Measurements from ENCODE around the gene TMEM72. TPM values are rescaled to one million over a fixed set of nuclear protein-coding genes. Genes with fewer than 3 reads are reported as not detected.

Gene TMEM72
- polyA plus RNA-seq (2011; rRNA removed) = not detected in 2 replicates
- not detected in 2 replicates for polyA minus RNA-seq (2011; rRNA and poly(A)+ RNA removed)

GRCh38 chr10:44911081-44911540 lies at the start of gene TMEM72:
TSS of gene TMEM72 (plus strand) at chr10:44911337. CDS start at chr10:44911513, 176 bp downstream.
- ChIA-PET POLR2A (no interaction called here), CTCF (interaction anchor here (0.6 kb wide), 1 partner anchor 1044 kb away, joined by 3 read pairs; no protein-coding TSS in a partner anchor)
- Histone ChIP-seq H3K4me3 (ENCODE audit: low read depth, low read length) (no peak within 1 kb of the TSS), H3K36me3 (ENCODE audit: control insufficient read depth, insufficient read depth, low read length) (no peaks in the 10 kb centered on the region), H3K27me3 (ENCODE audit: control insufficient read depth, insufficient read depth, low read length) (peaks cover 13% of the 10 kb centered on the region)
- no peak for DNase-seq (ENCODE audit: low read depth)
- TF ChIP-seq CTCF (IDR thresholded peaks at IDR 0.05; ENCODE audit: insufficient read depth, low read depth, low read length) = no peak

GRCh38 chr10:44862006-44862751 lies 49.0 kb upstream of the TMEM72 start:
- H3K4me3 ChIP-seq (ENCODE audit: low read depth, low read length) = no peak overlapping the region
- no peak for TF ChIP-seq CTCF (IDR thresholded peaks at IDR 0.05; ENCODE audit: insufficient read depth, low read depth, low read length)
- DNase-seq (ENCODE audit: low read depth) = no peak
- H3K36me3 ChIP-seq (ENCODE audit: control insufficient read depth, insufficient read depth, low read length) = no peaks in the 10 kb centered on the region
- POLR2A ChIA-PET = interaction anchor here (0.6 kb wide), 1 partner anchor 469 kb away, joined by 3 read pairs; no protein-coding TSS in a partner anchor
- CTCF ChIA-PET = interaction anchor here (0.7 to 4.1 kb wide), 10 partner anchors 173 to 1192 kb away, joined by 3 to 20 read pairs (median 4); no protein-coding TSS in a partner anchor
- H3K27me3 ChIP-seq (ENCODE audit: control insufficient read depth, insufficient read depth, low read length) = no peaks in the 10 kb centered on the region

GRCh38 chr10:44862924-44863323 lies 48.2 kb upstream of the TMEM72 start:
- DNase-seq (ENCODE audit: low read depth) = no peak
- ChIA-PET CTCF (interaction anchor here (0.9 to 4.1 kb wide), 6 partner anchors 472 to 1193 kb away, joined by 3 to 20 read pairs (median 5); no protein-coding TSS in a partner anchor), POLR2A (no interaction called here)
- Histone ChIP-seq H3K4me3 (ENCODE audit: low read depth, low read length) (no peak overlapping the region), H3K27me3 (ENCODE audit: control insufficient read depth, insufficient read depth, low read length) (no peaks in the 10 kb centered on the region), H3K36me3 (ENCODE audit: control insufficient read depth, insufficient read depth, low read length) (no peaks in the 10 kb centered on the region)
- no peak for TF ChIP-seq CTCF (IDR thresholded peaks at IDR 0.05; ENCODE audit: insufficient read depth, low read depth, low read length)

GRCh38 chr10:44863344-44864047 lies 47.6 kb upstream of the TMEM72 start:
- Histone ChIP-seq H3K27me3 (ENCODE audit: control insufficient read depth, insufficient read depth, low read length) (no peaks in the 10 kb centered on the region), H3K4me3 (ENCODE audit: low read depth, low read length) (no peak overlapping the region), H3K36me3 (ENCODE audit: control insufficient read depth, insufficient read depth, low read length) (no peaks in the 10 kb centered on the region)
- no peak for TF ChIP-seq CTCF (IDR thresholded peaks at IDR 0.05; ENCODE audit: insufficient read depth, low read depth, low read length)
- no peak for DNase-seq (ENCODE audit: low read depth)
- CTCF ChIA-PET = interaction anchor here (1.0 to 4.1 kb wide), 12 partner anchors 9 to 1193 kb away, joined by 3 to 20 read pairs (median 4); no protein-coding TSS in a partner anchor
- POLR2A ChIA-PET = interaction anchor here (0.7 kb wide), 1 partner anchor 464 kb away, joined by 5 read pairs; no protein-coding TSS in a partner anchor

All from BJ (cell line).